Osteoblast (primary cell): ENCODE data around the gene FOXA3. TPM values are rescaled to one million over a fixed set of nuclear protein-coding genes. Genes with fewer than 3 reads are reported as not detected.

ENCODE experiments used
- DNase-seq: peaks from one replicate; pipeline ENCODE4 v3.0.0; 2011; ENCODE audit warnings: low spot score, mixed read lengths; ENCODE audit not compliant: insufficient read length; ENCODE audit errors: missing footprints
- H2AFZ ChIP-seq: 2 replicates; pipeline ENCODE4 v1.6.0; 2011; ENCODE audit warnings: mild to moderate bottlenecking, low read length
- H3K27ac ChIP-seq: 2 replicates; pipeline ENCODE4 v1.5.1; 2011; ENCODE audit warnings: mild to moderate bottlenecking, low read depth, low read length, moderate library complexity
- H3K27me3 ChIP-seq: 2 replicates; pipeline ENCODE4 v1.6.0; 2012; ENCODE audit warnings: mild to moderate bottlenecking, control low read depth, inconsistent platforms, low read length, moderate library complexity; ENCODE audit not compliant: insufficient read depth
- H3K36me3 ChIP-seq: 2 replicates; pipeline ENCODE4 v1.5.1; 2011; ENCODE audit warnings: mild to moderate bottlenecking, low read length, control low read depth, moderate library complexity; ENCODE audit not compliant: insufficient read depth
- H3K4me1 ChIP-seq: 2 replicates; pipeline ENCODE4 v1.5.1; 2011; ENCODE audit warnings: mild to moderate bottlenecking, low read length, control low read depth, moderate library complexity; ENCODE audit not compliant: insufficient read depth
- H3K4me2 ChIP-seq: 2 replicates; pipeline ENCODE4 v1.6.0; 2011; ENCODE audit warnings: mild to moderate bottlenecking, low read length; ENCODE audit not compliant: insufficient read depth
- H3K4me3 ChIP-seq: fragments of 200-600 bp; sonication (generic); 3 replicates; pipeline ENCODE4 v1.5.1; 2012; ENCODE audit warnings: mild to moderate bottlenecking, low read length, inconsistent platforms; ENCODE audit not compliant: insufficient read depth
- H3K79me2 ChIP-seq: 2 replicates; pipeline ENCODE4 v1.6.0; 2012; ENCODE audit warnings: mild to moderate bottlenecking, low read length, control low read depth, inconsistent platforms; ENCODE audit not compliant: insufficient read depth
- H3K9me3 ChIP-seq: 2 replicates; pipeline ENCODE4 v1.5.1; 2011; ENCODE audit warnings: low read depth, low read length, control low read depth
- H4K20me1 ChIP-seq: 2 replicates; pipeline ENCODE4 v1.6.0; 2012; ENCODE audit warnings: mild to moderate bottlenecking, low read length, control low read depth; ENCODE audit not compliant: insufficient read depth
- total RNA-seq: library from RNA; depleted of rRNA; stranded (reverse); fragments of >200 nt; gene quantifications from 2 replicates; pipeline ENCODE4 v1.2.3, GENCODE V29; 2012
- TF ChIP-seq, protein P1 (sequence below): IDR thresholded peaks from 2 replicates; pipeline ENCODE4 v1.5.1; 2011; ENCODE audit warnings: mild to moderate bottlenecking, low read depth, low read length, moderate library complexity; ENCODE audit errors: extremely low read depth

FOXA3 gene
- total RNA-seq, 1 donor = not detected

DNA sequence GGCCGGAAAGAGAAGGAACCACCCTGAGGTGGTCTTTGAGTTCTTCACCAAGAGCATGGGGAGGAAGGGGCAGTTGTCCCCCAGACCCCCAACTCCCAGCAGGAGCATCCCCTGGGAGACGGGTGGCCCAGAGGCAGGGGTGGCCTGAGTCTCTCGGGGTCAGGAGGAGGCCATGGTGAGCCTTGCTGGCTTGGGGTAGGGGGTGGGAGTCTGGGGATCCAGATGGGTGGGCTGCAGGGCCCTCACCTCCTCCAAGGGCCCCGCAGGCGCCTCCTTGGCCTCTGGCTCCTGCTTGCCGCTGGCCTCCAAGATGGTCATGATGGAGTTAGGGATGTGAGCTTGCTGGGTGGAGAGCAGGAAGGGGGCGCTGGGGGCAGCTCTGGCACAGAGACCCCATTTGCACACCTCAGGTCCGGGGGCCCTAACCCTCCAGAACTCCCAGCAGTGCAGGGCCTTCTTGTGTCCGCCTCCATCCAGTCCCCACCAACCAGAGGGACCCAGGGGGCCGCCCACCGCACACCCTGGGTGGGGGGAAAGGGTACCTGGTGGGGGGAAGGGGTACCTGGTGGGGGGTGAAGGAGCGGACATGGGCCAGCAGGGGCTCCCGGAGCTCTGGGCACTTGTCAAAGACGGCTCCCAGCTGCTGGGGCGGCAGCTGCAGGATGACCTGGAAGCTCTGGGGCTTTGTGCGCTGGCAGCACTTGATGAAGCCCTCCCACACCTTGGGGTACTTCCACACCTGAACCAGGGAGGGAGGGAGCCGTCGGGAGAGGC, 47.7 kb upstream of the FOXA3 start:
- no peak for DNase-seq
- H2AFZ ChIP-seq = no peak overlapping the region
- peaks cover 3% of the 10 kb centered on the region for H4K20me1 ChIP-seq
- peak overlapping the region; percentile 28 for H3K27ac ChIP-seq
- TF ChIP-seq, protein P1, sequence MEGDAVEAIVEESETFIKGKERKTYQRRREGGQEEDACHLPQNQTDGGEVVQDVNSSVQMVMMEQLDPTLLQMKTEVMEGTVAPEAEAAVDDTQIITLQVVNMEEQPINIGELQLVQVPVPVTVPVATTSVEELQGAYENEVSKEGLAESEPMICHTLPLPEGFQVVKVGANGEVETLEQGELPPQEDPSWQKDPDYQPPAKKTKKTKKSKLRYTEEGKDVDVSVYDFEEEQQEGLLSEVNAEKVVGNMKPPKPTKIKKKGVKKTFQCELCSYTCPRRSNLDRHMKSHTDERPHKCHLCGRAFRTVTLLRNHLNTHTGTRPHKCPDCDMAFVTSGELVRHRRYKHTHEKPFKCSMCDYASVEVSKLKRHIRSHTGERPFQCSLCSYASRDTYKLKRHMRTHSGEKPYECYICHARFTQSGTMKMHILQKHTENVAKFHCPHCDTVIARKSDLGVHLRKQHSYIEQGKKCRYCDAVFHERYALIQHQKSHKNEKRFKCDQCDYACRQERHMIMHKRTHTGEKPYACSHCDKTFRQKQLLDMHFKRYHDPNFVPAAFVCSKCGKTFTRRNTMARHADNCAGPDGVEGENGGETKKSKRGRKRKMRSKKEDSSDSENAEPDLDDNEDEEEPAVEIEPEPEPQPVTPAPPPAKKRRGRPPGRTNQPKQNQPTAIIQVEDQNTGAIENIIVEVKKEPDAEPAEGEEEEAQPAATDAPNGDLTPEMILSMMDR = no peak
- H3K4me1 ChIP-seq = peaks cover 6% of the 10 kb centered on the region
- peaks cover 18% of the 10 kb centered on the region for H3K36me3 ChIP-seq
- H3K4me3 ChIP-seq = no peak overlapping the region
- H3K9me3 ChIP-seq = no peaks in the 10 kb centered on the region
- no peak overlapping the region for H3K4me2 ChIP-seq
- no peaks in the 10 kb centered on the region for H3K27me3 ChIP-seq
- no peaks in the 10 kb centered on the region for H3K79me2 ChIP-seq

DNA sequence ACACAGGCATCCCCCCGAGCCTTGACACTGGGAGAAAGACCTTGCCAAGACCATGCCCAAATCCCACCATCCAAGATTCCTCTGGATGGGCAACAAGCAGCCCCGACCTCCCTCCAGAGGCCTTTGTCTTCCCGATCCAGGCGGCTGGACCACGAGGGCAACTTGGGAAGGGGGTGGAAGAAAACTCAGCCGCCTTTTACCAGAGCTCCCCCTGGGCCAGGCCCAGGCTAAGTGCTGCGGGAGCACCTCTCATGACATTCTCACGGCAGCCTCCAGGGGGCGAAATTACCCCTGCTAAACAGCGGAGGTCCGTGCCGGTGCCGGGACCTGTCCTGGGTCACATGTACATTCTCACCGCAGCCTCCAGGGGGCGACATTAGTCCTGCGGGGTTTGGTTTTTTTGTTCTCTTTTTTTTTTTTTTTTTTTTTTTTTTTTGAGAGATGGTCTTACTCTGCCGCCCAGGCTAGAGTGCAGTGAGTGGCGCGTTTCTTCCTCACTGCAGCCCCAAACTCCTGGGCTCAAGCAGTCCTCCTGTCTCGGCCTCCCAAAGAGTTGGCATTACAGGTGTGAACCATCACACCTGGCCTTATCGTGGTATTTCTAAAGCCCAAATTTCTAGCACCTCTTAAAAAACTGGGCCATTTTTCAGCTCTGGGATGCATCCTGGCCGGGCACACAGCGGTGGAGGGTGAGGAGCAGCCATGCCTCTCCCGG, 47.0 kb upstream of the FOXA3 start:
- peaks cover 6% of the 10 kb centered on the region for H3K4me1 ChIP-seq
- H3K27me3 ChIP-seq = no peaks in the 10 kb centered on the region
- H3K79me2 ChIP-seq = no peaks in the 10 kb centered on the region
- H3K9me3 ChIP-seq = no peaks in the 10 kb centered on the region
- H3K4me3 ChIP-seq = no peak overlapping the region
- peaks cover 3% of the 10 kb centered on the region for H4K20me1 ChIP-seq
- peaks cover 22% of the 10 kb centered on the region for H3K36me3 ChIP-seq
- TF ChIP-seq, protein P1 = peak; percentile 100
- peak overlapping the region; percentile 28 for H3K27ac ChIP-seq
- H2AFZ ChIP-seq = no peak overlapping the region
- H3K4me2 ChIP-seq = no peak overlapping the region
- peak; percentile 100 for DNase-seq

DNA sequence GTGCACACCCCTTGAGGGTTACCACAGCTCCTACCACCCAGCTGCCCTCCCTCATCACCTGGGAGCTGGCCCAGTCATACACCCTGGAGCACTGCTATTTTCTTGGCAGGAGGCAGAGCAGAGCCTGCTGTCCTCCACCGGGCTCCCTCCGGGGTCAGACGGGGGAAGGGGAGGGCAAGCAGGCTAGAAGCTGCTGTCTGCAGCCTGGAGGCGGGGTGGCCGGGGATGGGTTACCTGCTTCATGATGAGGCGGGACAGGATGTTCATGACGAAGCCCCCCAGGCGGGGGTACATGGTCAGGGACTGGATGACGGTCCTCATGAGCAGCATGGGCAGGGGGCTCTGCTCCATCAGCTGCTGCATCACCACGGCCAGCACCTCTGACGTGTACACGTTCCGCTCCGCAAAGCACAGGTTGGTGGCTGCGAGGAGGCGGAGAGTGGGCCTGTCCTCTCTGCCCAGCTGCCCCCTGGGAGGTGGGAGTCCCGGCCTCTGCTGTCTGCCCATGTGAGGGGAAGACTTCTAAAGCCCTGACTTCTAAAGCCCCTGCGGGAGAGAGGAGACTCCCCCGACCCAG, 46.3 kb upstream of the FOXA3 start:
- Histone ChIP-seq H3K36me3 (peaks cover 24% of the 10 kb centered on the region), H3K4me3 (no peak overlapping the region), H3K79me2 (no peaks in the 10 kb centered on the region), H3K27me3 (no peaks in the 10 kb centered on the region), H3K4me1 (peaks cover 6% of the 10 kb centered on the region), H3K4me2 (no peak overlapping the region), H2AFZ (no peak overlapping the region), H4K20me1 (peaks cover 3% of the 10 kb centered on the region), H3K27ac (no peak overlapping the region), H3K9me3 (no peaks in the 10 kb centered on the region)
- TF ChIP-seq, protein P1 = no peak
- peak; percentile 89 for DNase-seq

DNA sequence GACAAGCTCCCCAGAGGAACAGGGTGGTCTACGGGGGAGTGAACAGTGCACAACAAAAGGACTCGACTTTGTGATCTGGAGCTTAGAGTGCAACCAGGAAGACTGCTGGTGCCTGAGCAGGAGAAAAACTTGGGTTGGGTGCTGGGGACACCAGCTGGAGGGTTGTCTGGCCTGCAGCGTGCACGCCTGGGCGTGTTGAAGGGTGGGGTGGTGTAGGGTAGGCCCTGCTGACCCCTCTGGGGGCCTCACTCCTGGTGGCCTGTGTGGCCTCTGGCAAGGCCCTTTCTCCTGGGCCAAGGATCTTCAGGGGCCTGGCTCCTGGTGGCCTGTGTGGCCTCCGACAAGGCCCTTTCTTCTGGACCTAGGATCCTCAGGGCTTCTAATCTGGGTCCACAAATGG, 44.4 kb upstream of the FOXA3 start:
- no peak overlapping the region for H2AFZ ChIP-seq
- peaks cover 38% of the 10 kb centered on the region for H3K36me3 ChIP-seq
- no peaks in the 10 kb centered on the region for H3K4me1 ChIP-seq
- no peak overlapping the region for H3K4me3 ChIP-seq
- peaks cover 3% of the 10 kb centered on the region for H4K20me1 ChIP-seq
- no peak overlapping the region for H3K27ac ChIP-seq
- no peak overlapping the region for H3K4me2 ChIP-seq
- DNase-seq = peak; percentile 80
- H3K27me3 ChIP-seq = no peaks in the 10 kb centered on the region
- H3K9me3 ChIP-seq = no peaks in the 10 kb centered on the region
- no peaks in the 10 kb centered on the region for H3K79me2 ChIP-seq
- TF ChIP-seq, protein P1 = no peak
